G401.6 (cell line): ENCODE data around the gene YTHDF1.
"Not testable (repeated sequence)": the region's sequence is repeated elsewhere in the genome, so short reads cannot be mapped to it uniquely, and the experiment has no call there.

Experiments
- FAIRE-seq: peaks from 2 replicates; lab custom pipeline; 2012; peaks lifted over from hg19 to GRCh38; lab: Jason Lieb, UNC

Gene YTHDF1

GRCh38 chr20:63226042-63226943 lies 10.4 kb upstream of the YTHDF1 start:
- FAIRE-seq: no peak

- no peak for FAIRE-seq
These were observed 9.1 kb upstream of the YTHDF1 start for GRCh38 chr20:63225082-63225454.

- no peak for FAIRE-seq
These were observed 8.6 kb upstream of the YTHDF1 start for GRCh38 chr20:63224412-63225081.

GRCh38 chr20:63223826-63224207 lies 7.9 kb upstream of the YTHDF1 start:
- no peak for FAIRE-seq

GRCh38 chr20:63223121-63223825 lies 7.3 kb upstream of the YTHDF1 start:
- FAIRE-seq: no peak

GRCh38 chr20:63222541-63222940 lies 6.6 kb upstream of the YTHDF1 start:
- FAIRE-seq: no peak

GRCh38 chr20:63221400-63222053 lies 5.6 kb upstream of the YTHDF1 start:
- not testable (repeated sequence) for FAIRE-seq

- no peak for FAIRE-seq
These were observed 4.9 kb upstream of the YTHDF1 start for GRCh38 chr20:63220696-63221399.

GRCh38 chr20:63219866-63220521 lies 4.1 kb upstream of the YTHDF1 start:
- FAIRE-seq: no peak

GRCh38 chr20:63219447-63219821 lies 3.5 kb upstream of the YTHDF1 start:
- FAIRE-seq: no peak

GRCh38 chr20:63218701-63219446 lies 2.9 kb upstream of the YTHDF1 start:
- FAIRE-seq: no peak

- no peak for FAIRE-seq
These were observed 1.8 kb upstream of the YTHDF1 start for GRCh38 chr20:63217706-63218105.

- FAIRE-seq: no peak
These were observed 1.0 kb upstream of the YTHDF1 start for GRCh38 chr20:63216849-63217471.

GRCh38 chr20:63215101-63216040 lies 560 bp downstream of the YTHDF1 start:
- no peak for FAIRE-seq

- no peak for FAIRE-seq
These were observed 1.4 kb downstream of the YTHDF1 start for GRCh38 chr20:63214514-63214913.

GRCh38 chr20:63212792-63213191 lies 3.1 kb downstream of the YTHDF1 start:
- FAIRE-seq: no peak

- FAIRE-seq: no peak
These were observed 3.6 kb downstream of the YTHDF1 start for GRCh38 chr20:63212393-63212730.

GRCh38 chr20:63210011-63210605 lies 5.8 kb downstream of the YTHDF1 start:
- no peak for FAIRE-seq
